OCI-LY3 (cell line): ENCODE data around the gene FAM111A.

Experiments used
- H2AFZ ChIP-seq: fragments of 200-600, 300-600 bp; shearing (Covaris generic); 2 replicates; pipeline ENCODE4 v1.6.0; 2014; ENCODE audit warnings: antibody characterized with exemption, low read depth, low read length
- H3K27ac ChIP-seq: fragments of 200-600, 300-600 bp; sonication (generic); 2 replicates; pipeline ENCODE4 v1.5.1; 2014; ENCODE audit warnings: mild to moderate bottlenecking, low read length, moderate library complexity, mixed read lengths
- H3K27me3 ChIP-seq: fragments of 200-600, 300-600 bp; sonication (generic); 2 replicates; pipeline ENCODE4 v1.6.1; 2014; ENCODE audit warnings: low read depth, low read length, mixed read lengths
- H3K36me3 ChIP-seq: fragments of 200-600, 300-600 bp; sonication (generic); replicated peaks from 2 replicates; pipeline ENCODE3; 2014; ENCODE audit warnings: low read depth, low read length, mixed read lengths
- H3K4me1 ChIP-seq: fragments of 300-600, 200-600 bp; sonication (generic); 2 replicates; pipeline ENCODE4 v1.6.1; 2014; ENCODE audit warnings: low read length, mixed read lengths
- H3K4me2 ChIP-seq: fragments of 200-600, 300-600 bp; sonication (generic); 2 replicates; pipeline ENCODE4 v1.6.1; 2014; ENCODE audit warnings: low read length, mixed read lengths
- H3K4me3 ChIP-seq: fragments of 300-600, 200-600 bp; sonication (generic); 2 replicates; pipeline ENCODE4 v1.5.1; 2014; ENCODE audit warnings: antibody characterized with exemption, mild to moderate bottlenecking, low read length, moderate library complexity
- H3K79me2 ChIP-seq: fragments of 300-600, 200-600 bp; shearing (Covaris generic); 2 replicates; pipeline ENCODE4 v1.6.1; 2014; ENCODE audit warnings: mild to moderate bottlenecking, low read length, mixed read lengths
- H3K9ac ChIP-seq: fragments of 300-600, 200-600 bp; shearing (Covaris generic); 2 replicates; pipeline ENCODE4 v1.6.0; 2014; ENCODE audit warnings: mild to moderate bottlenecking, low read length, moderate library complexity
- H3K9me3 ChIP-seq: fragments of 200-600, 300-600 bp; shearing (Covaris generic); 2 replicates; pipeline ENCODE4 v1.6.1; 2014; ENCODE audit warnings: low read length, mixed read lengths; ENCODE audit not compliant: insufficient read depth
- H4K20me1 ChIP-seq: fragments of 200-600, 300-600 bp; sonication (generic); 2 replicates; pipeline ENCODE4 v1.6.1; 2016; ENCODE audit warnings: low read length, mixed read lengths; ENCODE audit not compliant: insufficient read depth
- EZH2phosphoT487 ChIP-seq: fragments of 200-600 bp; shearing (Covaris generic); IDR thresholded peaks from 2 replicates; pipeline ENCODE4 v1.6.1; 2018; ENCODE audit warnings: antibody characterized with exemption, mixed run types, low read depth
- TF ChIP-seq, protein P1 (sequence below): fragments of 200-600, 300-600 bp; sonication (generic); IDR thresholded peaks from 2 replicates; pipeline ENCODE4 v1.5.1; 2014; ENCODE audit warnings: antibody characterized with exemption, low read length, low read depth

FAM111A gene

DNA sequence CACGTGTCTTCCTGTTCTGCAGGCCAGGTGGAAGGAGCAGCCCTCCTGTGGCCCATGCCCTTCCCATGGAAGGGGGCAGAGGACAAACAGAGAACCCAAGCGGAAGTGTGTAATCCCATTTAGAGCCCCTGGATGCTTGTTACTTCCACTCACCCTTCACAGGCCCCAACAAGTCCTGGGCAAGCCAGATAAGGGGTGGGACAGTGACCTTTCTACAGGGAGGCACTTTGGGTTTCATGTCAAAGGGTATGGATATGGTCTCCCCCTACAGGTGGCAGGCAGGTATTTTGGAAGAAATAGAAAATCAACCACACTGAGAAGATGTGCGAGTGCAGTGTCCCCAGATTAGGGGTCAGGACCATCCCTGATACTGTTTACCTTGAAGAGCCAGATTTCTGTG lies 58.7 kb downstream of the FAM111A start:
- Histone ChIP-seq H3K27ac (no peak overlapping the region), H3K79me2 (peaks cover 67% of the 10 kb centered on the region), H3K4me1 (peaks cover 37% of the 10 kb centered on the region), H2AFZ (no peak overlapping the region), H3K36me3 (peaks cover 80% of the 10 kb centered on the region), H3K27me3 (peaks cover 6% of the 10 kb centered on the region; the same call in 1 of the 2 replicates), H3K9ac (no peak overlapping the region), H3K9me3 (no peaks in the 10 kb centered on the region), H3K4me2 (no peak overlapping the region; the same call in 1 of the 2 replicates), H3K4me3 (no peak overlapping the region), H4K20me1 (peaks cover 52% of the 10 kb centered on the region)
- TF ChIP-seq, protein P1, sequence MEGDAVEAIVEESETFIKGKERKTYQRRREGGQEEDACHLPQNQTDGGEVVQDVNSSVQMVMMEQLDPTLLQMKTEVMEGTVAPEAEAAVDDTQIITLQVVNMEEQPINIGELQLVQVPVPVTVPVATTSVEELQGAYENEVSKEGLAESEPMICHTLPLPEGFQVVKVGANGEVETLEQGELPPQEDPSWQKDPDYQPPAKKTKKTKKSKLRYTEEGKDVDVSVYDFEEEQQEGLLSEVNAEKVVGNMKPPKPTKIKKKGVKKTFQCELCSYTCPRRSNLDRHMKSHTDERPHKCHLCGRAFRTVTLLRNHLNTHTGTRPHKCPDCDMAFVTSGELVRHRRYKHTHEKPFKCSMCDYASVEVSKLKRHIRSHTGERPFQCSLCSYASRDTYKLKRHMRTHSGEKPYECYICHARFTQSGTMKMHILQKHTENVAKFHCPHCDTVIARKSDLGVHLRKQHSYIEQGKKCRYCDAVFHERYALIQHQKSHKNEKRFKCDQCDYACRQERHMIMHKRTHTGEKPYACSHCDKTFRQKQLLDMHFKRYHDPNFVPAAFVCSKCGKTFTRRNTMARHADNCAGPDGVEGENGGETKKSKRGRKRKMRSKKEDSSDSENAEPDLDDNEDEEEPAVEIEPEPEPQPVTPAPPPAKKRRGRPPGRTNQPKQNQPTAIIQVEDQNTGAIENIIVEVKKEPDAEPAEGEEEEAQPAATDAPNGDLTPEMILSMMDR: peak; percentile 57
- TF ChIP-seq EZH2phosphoT487: no peak
